NCI-H526 (cell line): ENCODE measurements around the gene TOP1.

Source experiments
- DNase-seq, 2 experiments: peaks; one replicate each; lab custom pipeline; 2025; lab: John Stamatoyannopoulos, UW

The TOP1 gene

DNA sequence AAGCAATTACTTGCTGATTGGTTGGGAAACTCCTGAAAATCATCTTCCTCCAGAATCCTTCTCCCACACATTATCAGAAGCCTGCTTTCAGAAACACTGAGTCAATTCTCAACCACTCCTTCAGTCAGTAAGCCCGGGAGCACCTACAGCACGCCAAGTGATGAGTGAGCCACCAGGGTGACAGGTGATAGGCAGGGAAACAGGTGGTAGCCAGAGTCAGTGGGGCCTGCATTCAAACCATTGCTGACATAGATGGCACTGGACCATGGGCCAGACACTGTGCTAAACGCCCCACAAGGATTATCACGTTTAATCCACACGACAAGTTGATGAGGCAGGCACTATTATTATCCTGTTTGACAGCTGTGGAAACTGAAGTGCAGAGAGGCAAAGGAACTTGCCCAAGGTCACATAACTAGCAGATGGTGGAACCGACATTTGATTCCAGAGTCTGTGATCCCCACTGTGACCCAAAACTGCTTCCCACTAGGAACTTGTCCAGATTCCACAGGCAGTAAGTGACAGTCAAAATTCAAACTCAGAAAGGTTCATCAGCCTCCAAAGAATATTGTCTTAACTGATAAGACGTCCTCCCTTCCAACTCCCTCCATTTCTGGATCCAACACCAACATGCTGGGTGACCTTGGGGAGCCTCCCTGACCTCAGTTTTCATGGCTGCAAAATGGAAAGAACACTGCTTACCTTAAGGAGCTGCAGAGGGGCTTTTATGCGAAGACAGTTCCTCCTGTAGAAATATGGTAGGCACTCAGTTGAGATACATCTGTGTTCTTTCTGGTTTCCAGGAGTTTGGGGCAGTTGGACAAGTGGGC lies 23.9 kb upstream of the TOP1 start:
- no peak for DNase-seq

DNA sequence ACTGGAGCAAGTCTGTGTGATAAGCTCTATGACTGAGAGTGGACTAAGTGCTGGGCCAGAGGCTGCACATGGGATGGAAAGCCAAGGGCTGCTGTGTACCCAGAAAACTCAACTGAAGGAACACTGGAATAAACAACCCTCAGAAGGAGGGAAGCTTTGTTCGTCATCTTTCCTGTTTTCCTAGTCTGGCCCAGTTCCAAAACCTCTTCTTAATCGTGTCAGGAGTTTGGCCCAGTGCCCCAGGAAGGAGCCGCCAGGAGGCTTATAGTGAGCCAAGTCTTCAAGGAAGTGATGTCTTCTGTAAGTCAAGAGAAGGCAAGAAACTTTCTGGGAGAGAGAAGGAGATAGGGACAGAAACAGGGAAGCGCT lies 23.3 kb upstream of the TOP1 start:
- no peak for DNase-seq

DNA sequence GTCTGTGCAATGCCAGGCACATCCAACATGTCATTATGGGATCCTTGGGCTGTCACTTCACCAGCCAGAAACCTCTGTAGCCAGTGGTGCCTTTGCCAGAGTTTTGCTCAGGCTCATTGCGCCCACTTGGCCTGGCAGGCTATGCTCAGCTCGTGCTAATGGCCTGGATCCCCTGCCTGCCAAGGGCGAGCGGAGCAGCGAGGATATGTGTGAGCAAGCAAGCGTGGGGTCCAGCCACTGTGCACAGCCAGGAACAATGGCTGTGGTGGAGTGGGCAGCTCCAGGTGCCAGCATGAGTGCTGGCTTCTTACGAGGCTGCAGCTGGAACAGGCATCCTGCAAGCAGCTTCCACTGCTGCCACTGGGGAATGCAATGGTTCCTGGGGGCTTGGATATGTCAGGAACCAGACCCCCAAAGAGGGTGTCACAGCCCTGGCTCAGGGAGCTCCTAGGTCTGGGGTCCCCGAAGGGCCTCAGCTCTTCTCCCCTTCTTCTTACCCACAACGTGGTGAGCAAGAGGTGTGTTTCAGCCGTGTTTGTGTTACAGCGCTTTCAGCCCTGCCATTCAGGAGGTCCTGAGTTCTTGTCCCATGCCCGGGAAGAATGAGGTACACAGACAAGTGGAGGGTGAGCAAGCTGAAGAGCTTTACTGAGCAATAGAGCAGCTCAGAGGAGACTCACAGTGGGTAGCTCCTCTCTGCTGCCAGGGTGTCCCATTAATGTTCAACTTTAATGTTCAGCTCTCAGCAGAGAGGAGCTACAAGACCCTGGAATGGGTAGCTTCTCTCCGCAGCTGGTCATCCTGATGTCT lies 22.3 kb upstream of the TOP1 start:
- no peak for DNase-seq

DNA sequence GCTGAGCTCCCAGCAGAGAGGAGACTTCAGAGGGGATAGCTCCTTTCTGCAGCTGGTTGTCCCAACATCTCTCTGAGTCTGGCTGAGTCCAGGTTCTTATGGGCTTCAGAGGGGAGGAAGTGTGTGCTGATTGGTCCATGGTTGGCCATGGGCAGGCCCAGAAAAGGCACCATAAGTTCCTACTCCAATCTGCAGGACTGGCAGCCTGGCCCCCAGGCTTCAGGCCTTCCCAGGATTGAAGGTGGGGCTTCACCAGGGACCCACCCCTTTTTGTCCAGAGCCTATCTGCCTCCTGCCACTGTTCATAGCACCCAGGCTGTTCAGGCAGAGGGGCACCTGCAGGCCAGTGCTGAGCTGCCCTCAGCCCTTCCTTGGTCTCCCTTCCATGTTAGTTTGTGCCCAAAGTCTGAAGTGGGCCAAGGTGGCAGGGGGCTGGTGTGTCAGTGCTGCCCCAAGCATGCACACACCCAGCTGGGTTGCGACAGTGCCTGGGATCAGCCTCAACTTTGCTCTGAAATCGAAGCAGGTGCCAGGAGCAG lies 21.6 kb upstream of the TOP1 start:
- no peak for DNase-seq

DNA sequence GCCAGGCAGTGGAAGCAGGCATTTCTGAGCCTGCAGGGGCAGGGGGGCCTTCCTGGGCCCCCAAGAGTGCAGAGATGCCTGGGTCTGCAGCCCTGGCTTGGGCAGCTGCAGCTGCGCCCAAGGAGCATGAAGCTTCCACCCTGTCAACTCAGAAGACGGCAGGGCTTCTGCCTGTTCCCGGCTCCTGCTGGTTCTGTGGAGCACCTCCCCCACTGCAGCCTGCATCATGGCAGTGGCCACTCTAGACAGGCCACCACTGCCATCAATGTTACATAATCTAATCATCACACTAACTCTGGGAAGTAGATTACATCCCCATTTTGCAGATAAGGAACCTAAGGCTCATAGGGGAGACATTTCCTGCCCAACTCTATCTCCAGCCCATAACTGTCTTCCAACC lies 21.1 kb upstream of the TOP1 start:
- no peak for DNase-seq

DNA sequence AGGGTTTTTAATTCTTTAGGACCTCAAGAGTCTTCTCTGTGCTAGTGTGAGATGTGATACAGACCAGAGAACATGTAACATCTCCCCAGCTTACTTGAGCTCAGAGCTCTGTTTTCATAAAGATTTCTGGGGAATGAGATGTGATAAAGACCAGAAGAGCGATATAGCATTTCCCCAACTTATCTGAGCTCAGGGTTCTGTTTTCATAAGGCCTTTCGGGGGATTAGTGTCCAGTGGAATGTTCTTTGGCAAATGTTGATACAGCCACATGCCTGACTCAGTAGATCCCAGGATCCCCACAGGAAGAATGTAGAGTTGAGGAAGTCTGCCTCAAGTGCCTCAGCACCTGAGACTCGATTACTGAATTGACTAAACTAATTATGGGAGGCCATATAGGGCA lies 18.7 kb upstream of the TOP1 start:
- no peak for DNase-seq

DNA sequence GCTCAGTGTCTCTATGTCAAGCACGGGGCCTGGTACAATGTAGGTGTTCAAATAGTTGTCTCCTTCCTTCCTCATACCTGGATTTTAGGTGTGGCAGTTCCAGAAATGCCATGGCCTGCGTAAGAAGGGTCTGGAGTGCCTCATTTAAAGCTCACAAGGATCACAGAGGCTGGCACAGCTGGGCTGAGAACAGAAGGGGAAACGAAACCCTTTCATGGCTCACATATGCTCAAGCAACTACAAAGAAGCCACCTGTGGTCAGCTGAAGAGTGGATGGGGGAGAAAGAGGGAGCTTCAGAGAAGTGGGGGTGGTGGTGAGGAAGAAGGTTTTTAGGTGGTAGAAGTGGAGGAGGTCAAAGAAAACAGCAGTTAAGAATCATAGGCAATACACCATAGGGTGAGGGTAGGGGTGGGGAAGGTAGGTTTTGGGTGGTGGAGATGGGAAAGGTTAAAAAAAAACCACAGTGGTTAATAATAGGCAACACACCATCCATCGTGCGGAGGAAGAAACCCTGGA lies 17.0 kb upstream of the TOP1 start:
- no peak for DNase-seq

DNA sequence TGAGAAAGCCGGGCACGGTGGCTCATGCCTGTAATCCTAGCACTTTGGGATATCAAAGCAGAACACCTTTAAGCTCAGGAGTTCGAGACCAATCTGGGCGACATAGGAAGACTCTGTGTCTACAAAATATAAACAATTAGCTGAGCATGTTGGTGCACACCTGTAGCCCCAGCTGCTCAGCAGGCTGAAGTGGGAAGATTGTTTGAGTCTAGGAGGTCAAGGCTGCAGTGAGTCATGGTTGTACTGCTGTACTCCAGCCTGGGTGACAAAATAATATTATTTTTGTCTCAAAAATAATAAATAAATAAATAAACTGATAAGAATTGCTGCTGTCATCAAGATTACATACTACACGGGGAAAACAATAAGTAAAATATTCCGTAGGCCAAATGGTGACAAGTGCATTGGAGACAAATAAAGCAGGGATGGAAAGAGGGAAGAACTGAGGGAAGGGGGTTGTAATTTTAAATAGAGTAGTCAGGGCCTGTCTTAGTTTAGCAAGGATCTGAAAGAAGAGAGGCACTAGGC lies 14.0 kb upstream of the TOP1 start:
- no peak for DNase-seq

DNA sequence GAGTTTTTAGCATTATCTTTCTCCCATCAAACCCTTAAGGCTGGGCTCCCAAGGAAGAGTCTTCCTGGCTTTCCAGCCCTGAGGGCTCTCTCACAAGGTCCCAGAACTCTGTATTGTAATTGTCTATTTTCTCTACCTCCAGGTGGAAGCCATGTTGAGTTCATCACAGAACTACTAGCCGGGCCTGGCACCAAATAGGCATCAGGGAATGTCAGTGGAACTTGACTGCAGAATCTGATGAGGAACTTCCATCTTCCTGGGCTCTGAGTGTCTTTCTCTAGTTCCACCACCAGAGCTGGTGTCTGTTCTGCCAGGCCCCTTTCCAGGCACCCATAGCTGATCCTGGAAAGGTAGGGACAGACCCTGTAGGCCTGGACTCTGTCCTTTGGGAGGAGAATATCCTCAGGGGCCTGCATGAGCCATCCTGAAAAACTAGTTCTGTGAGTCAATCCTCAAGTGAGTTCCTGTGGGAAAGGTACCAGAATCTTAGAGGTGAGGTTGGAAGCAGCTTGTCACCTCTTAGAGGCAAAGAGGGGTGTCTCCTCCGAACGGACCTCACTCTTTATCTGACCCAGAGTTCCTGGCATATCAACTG lies 11.1 kb upstream of the TOP1 start:
- no peak for DNase-seq

DNA sequence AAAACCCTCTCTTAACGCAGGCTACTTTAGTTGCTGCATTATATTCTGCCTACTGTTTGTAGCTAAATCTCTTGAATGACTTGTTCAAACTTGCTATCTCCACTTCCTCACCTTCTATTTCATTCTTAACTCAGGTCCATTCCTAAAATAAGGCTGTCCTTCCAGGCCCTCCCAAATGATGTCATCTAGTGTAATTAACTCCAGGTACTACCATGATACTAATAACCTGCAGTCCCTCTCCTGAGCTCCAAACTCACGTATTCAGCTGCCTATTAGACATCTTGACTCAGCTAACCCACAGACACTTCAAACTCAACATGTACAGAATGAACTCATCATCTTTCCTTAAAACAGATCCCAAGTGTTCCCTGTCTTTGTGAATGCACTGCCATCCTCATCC lies 10.5 kb upstream of the TOP1 start:
- DNase-seq, result no peak

DNA sequence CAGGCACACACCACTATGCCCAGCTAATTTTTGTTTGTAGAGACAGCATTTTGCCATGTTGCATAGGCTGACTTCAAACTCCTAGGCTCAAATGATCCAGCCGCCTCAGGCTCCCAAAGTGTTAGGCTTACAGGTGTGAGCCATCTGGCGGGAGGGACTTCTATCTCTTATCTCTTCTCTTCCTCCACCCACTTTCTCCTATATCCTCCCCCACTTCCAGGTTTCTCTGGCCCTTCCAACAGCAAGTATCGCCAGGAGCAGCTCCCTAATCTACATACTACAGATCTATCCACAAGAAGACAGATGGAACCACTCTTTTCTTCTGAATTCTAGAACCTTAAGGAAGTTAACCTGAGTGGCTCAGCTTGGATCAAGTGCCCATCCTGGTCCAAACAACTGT lies 5.1 kb upstream of the TOP1 start:
- no peak for DNase-seq

DNA sequence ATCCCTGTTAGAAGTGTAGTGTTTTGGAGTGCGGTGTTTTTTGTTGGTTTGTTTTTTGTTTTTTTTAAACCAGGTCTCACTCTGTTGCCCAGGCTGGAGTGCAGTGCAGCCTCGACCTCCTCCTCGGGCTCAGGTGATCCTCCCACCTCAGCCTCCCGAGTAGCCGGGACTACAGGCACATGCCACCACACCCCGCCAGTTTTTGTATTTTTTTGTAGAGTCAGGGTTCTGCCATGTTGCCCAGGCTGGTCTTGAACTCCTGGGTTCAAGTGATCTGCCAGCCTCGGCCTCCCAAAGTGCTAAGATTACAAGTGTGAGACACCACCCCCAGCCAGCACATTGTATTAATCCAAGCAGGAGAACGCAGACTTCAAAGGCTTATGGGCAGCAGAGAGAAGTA lies 1.3 kb upstream of the TOP1 start:
- DNase-seq, result no peak

DNA sequence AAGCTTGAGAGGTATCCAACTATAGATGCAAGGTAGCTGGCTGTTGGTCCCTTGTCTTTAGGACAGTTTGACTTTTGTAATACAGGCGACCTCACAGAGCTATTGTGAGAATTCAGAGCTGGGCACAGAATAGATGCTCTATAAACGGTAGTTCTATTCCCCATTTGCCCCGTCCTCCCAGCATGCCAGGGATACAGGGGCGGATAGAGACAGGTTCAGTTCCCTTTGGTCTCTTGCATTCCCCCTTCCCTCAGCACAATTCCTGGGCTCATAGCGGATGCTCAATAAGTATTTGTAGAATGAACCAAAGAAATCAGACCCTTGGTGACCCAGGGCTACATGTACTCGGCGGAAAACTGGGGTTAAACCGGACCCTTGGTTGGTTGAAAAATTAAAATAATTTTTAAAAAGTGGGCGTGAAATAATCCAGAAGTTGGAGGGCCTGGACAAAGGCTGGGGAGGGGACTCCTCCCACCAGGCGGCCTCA lies 707 bp upstream of the TOP1 start:
- DNase-seq, result no peak

DNA sequence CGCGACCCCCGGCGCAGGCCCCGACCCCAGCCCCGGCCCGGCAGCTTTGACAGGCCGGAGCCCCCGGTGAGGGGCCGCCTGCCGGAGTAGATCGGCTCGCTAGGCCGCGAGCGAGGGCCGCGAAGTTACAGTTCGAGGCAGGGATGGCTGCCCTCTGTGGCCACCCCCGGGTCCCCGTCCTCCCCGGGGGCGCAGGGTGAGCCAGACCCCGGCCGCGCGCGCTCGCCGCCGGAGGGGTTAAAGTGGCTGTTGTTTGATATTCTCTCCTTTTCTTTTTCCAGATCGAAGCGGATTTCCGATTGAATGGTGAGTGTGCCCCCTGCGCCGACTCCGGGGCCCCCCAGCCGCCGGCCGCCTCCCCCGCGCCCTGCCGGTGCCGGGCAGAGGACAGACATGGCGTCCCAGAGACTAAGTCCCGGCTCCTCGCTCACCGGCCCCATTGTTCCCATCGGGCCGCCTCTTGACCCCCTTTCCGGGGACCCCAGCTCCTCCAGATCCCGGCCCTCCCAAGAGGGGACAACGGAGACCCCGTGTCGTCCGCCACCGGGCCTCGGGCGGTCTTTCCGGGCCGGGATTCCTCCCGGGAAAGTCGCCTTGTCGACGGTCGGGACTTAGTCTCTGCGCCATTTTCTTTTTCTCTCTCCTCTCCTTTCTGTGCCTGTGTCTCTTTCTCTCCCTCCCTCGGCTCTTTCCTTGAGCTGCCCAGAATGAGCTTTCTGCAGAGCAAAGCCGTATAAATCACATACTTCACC lies 704 bp downstream of the TOP1 start:
- peak in 1 of 2 experiments; percentile 54 for DNase-seq

DNA sequence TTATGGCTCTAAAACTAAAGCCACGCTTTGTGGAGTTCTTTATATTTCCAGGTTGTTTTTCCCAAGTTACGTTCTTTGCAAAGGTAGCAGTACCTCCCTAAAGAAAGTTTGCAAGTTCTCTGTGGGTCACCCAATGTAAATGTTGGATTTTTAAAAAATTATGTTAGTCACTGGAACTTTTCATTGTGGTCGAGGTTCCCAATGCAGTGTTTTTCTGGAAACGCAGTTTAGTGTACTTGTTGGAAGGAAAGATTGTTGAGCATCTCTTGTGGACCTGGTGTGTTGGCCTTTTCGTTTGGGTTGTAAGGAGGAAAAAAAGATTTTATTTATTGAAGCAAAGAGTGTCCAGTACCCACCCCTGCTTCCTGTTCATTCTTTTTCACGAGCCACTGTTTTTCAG lies 1.4 kb downstream of the TOP1 start:
- DNase-seq, result no peak

DNA sequence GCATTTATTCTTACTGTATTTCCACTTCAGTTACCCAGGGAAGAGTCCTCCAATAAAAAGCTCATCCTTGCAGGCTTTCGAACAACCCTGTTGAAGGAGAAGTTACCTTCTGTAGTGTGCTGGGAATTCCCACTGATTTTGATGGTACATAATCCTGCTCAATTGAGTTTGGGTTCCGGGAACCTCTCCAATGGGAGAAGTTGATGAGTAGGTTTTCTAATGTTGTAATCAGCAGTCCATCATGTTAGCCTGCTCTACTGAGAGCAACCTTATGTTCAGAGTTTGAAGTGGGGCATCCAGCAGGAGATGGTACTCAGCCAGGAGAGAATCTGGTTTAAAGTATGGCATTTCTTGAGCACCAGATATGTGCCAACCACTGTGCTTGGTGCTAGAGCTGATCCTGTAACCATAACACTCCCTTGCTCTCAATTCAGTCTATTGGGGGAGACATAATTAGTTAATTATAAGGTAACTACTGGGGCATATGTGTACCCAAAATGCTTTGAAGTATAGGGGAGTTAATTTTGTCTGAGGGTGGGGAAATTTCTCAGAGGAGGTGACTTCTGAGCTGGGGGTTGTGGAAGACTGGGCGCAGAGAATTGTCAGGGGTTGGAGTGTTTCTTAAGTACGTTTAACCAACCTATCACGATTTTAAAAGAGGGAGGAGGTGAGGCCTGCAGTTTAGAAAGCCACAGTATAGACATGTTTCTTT lies 2.1 kb downstream of the TOP1 start:
- no peak for DNase-seq

DNA sequence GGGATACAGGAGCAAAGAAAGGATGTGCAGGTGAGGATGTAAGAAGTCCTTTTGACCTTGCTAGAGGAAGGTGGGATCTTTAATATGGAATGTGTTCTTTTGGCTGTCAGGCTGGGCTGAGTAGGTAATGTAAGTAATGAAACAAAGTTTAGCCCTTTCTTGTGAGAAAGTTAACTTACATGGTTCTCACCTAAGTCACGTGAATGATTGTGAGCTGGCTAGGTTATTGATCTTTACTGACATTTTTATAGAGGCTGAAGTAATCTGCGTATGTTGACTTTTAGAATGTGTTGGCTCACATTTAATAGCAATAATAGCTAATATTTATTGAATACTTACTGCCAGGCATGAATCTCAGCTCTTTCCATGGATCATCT lies 2.6 kb downstream of the TOP1 start:
- no peak for DNase-seq

DNA sequence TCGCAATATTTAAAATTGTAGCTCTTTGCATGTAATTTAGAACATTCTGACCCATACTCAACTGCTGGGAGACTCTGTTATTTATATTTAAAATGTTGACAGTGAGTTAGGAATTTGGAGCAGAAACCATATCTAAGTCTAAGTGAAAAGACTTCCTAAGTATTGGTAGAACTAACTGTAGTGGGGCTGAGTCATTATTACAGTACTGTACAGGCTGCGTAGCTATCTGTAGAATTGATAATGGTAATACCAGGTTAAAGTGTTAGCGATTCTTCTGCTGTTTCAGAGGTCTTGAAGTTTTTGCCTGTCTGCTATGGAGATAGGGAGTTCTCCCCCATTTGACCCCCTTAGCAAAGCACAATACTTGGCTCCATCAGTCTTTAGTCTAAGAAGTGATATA lies 3.6 kb downstream of the TOP1 start:
- DNase-seq, result no peak

DNA sequence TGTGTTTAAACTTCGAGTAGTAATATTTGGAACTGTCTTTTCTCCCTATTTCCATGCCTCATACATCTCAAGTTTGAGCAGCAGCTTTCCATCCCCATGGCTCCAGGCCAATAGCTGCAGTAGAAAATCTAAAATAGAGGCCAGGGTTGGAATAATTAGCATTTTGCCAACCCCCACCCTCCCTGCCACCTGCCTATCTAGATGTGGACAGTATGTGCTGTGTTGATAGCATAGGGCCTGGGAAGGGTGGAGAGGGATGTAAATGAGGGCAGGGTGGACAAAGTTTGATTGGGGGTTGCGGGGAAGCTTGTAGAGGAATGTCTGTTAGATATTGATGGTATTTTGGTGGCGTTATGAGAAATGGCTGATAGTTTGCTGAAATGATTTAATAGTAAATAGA lies 5.6 kb downstream of the TOP1 start:
- DNase-seq, result peak in 1 of 2 experiments; percentile 30

DNA sequence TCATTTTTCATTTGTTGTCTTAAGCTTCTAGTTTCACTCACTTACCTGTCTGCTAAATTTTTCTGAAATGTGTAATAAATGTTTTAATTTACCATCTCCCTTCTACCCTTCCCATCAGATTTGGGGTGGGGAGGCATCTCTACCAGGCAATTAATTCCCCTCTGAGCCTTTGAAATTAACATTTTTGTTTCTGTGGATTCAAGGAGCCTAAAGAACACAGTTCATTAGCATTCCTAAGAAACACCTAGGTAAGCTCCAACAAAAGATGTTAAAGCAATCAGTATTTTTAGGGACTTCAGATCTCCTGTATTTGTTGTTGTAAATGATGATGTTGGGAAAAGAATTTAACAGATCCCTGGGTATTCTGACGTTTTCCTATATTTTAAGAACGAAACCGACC lies 6.6 kb downstream of the TOP1 start:
- DNase-seq, result no peak

DNA sequence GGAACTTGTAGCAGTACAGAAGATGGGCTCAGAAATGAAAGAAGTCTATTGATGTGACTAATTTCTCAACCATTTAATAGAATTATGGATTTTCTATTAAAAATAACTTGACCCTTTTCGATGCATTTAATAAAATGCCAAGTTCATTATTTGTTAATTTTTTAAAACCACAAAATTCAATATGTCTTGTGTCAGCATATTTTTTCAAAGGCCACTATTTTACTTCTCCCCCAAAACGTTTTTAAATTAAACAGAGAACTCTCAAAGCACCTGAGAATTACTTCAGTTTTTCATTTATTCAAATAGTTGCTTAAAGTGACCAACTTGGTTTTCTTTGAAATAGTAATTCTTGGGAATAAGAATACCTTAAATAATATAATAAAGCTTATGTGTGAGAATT lies 8.6 kb downstream of the TOP1 start:
- no peak for DNase-seq
